ENCODE data around the gene COL6A1. TPM values are rescaled to one million over a fixed set of nuclear protein-coding genes. Genes with fewer than 3 reads are reported as not detected.
"Not testable (repeated sequence)": the region's sequence is repeated elsewhere in the genome, so short reads cannot be mapped to it uniquely, and the experiment has no call there.

The COL6A1 gene
- total RNA-seq, 2 donors from 2014 or later, result 3.2 to 4.6 TPM

DNA sequence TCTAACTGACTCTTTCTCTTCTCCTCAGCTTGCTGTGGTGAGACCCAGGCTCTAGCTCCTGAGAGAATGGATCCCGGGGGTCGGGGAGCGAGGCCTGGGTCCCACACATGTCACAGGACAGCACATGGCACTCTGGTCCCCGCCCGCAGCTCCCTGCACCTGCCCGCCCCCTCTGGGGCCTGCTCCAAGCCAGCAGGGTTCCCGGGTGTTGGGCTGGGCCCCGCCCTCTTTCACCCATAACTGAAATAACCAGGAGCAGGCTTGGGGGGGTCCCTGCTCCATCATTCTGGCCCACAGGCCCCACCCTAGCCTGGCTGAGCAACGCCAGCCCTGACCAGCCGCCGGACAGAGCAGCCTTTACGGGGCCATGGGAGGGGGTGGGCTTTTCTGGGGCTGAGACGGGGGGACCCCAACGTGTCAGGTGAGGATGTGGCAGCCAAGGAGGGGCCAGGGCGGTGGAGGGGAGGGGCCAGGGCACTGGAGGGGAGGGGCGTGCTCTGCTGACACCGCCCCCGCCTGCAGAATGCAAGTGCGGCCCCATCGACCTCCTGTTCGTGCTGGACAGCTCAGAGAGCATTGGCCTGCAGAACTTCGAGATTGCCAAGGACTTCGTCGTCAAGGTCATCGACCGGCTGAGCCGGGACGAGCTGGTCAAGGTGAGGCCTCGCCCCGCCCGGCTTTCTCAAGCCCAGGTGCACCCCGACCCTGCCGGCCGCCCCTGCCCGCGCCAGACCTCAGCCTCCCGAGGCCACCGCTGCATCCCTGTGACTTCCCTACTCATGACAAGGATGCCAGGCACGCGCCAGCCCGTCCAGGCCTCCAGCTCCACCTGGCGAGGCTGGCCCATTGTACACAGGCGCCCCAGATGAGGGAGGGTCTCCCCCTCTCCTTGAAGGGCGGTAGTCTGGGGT, 19.4 kb downstream of the COL6A1 start:
- no peak overlapping the region for H3K4me3 Mint-ChIP-seq
- H3K36me3 Mint-ChIP-seq (ENCODE audit: low read depth), result no peaks in the 10 kb centered on the region
- DNase-seq, result no peak
- H3K4me1 Mint-ChIP-seq, result peaks cover 3% of the 10 kb centered on the region
- H3K27me3 Mint-ChIP-seq, result no peaks in the 10 kb centered on the region
- no peaks in the 10 kb centered on the region for H3K9me3 ChIP-seq (ENCODE audit: control insufficient read depth, low read length, poor library complexity, severe bottlenecking)
- H3K27ac Mint-ChIP-seq, result no peak overlapping the region
- ATAC-seq, result no peak

DNA sequence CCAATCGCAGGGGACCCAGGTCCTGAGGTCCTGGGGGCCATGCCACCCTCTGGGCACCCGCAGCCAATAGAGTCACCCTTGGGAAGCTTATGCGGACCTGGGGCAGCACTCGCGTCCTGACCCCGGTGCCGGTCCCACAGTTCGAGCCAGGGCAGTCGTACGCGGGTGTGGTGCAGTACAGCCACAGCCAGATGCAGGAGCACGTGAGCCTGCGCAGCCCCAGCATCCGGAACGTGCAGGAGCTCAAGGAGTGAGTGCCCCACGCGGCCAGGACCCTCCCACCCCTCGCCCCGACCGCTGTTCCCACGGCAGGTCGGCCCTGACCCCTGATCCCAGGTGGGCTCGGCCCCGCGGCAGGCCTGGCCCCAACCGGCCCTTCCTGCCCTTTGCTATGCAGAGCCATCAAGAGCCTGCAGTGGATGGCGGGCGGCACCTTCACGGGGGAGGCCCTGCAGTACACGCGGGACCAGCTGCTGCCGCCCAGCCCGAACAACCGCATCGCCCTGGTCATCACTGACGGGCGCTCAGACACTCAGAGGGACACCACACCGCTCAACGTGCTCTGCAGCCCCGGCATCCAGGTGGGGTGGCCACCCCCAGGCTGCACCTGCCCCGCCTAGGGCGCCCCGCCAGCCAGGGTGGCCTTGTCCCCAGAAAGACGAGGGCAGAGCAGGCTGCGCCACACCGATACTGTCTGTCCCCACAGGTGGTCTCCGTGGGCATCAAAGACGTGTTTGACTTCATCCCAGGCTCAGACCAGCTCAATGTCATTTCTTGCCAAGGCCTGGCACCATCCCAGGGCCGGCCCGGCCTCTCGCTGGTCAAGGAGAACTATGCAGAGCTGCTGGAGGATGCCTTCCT, 20.5 kb downstream of the COL6A1 start:
- Mint-ChIP-seq H3K27me3 (no peaks in the 10 kb centered on the region), H3K4me3 (no peak overlapping the region), H3K36me3 (ENCODE audit: low read depth) (no peaks in the 10 kb centered on the region), H3K27ac (no peak overlapping the region), H3K4me1 (peaks cover 3% of the 10 kb centered on the region)
- H3K9me3 ChIP-seq (ENCODE audit: control insufficient read depth, low read length, poor library complexity, severe bottlenecking), result no peaks in the 10 kb centered on the region
- DNase-seq (peak in 1 of 3 donors; percentile 8), ATAC-seq (no peak)

DNA sequence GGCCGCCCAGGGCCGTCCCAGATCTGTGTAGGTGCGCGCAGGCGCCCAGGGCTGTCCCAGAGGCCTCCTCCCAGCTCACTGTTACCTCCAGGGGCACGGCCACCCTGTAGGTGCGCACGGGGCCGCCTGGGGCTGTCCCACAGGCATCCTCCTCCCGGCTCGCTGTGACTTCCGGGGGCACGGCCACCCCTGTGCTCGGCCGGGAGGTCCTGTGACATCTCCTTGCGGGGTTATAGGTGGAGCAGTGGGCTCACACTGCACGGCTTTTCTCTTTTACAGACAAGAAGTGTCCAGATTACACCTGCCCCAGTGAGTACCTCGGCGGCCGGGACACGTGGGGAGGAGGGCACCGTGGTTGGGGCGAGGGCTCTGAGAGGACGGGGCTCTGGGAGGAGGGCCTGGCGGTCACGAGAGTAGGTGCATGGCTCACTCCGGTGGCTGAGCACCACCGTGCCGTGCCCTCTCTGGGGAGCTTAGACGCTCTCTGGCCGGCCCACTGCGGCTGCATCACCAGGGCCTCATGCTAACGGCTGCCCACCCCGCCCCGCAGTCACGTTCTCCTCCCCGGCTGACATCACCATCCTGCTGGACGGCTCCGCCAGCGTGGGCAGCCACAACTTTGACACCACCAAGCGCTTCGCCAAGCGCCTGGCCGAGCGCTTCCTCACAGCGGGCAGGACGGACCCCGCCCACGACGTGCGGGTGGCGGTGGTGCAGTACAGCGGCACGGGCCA, 21.4 kb downstream of the COL6A1 start:
- peaks cover 3% of the 10 kb centered on the region for H3K4me1 Mint-ChIP-seq
- H3K36me3 Mint-ChIP-seq (ENCODE audit: low read depth), result no peaks in the 10 kb centered on the region
- no peaks in the 10 kb centered on the region for H3K9me3 ChIP-seq (ENCODE audit: control insufficient read depth, low read length, poor library complexity, severe bottlenecking)
- DNase-seq (no peak), ATAC-seq (no peak)
- no peaks in the 10 kb centered on the region for H3K27me3 Mint-ChIP-seq
- H3K27ac Mint-ChIP-seq, result no peak overlapping the region
- H3K4me3 Mint-ChIP-seq, result no peak overlapping the region

DNA sequence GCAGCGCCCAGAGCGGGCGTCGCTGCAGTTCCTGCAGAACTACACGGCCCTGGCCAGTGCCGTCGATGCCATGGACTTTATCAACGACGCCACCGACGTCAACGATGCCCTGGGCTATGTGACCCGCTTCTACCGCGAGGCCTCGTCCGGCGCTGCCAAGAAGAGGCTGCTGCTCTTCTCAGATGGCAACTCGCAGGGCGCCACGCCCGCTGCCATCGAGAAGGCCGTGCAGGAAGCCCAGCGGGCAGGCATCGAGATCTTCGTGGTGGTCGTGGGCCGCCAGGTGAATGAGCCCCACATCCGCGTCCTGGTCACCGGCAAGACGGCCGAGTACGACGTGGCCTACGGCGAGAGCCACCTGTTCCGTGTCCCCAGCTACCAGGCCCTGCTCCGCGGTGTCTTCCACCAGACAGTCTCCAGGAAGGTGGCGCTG, 22.0 kb downstream of the COL6A1 start:
- DNase-seq (peak in 1 of 3 donors; percentile 6), ATAC-seq (no peak)
- Mint-ChIP-seq H3K27ac (no peak overlapping the region), H3K27me3 (no peaks in the 10 kb centered on the region), H3K36me3 (ENCODE audit: low read depth) (no peaks in the 10 kb centered on the region), H3K4me1 (peaks cover 3% of the 10 kb centered on the region), H3K4me3 (no peak overlapping the region)
- H3K9me3 ChIP-seq (ENCODE audit: control insufficient read depth, low read length, poor library complexity, severe bottlenecking), result no peaks in the 10 kb centered on the region

DNA sequence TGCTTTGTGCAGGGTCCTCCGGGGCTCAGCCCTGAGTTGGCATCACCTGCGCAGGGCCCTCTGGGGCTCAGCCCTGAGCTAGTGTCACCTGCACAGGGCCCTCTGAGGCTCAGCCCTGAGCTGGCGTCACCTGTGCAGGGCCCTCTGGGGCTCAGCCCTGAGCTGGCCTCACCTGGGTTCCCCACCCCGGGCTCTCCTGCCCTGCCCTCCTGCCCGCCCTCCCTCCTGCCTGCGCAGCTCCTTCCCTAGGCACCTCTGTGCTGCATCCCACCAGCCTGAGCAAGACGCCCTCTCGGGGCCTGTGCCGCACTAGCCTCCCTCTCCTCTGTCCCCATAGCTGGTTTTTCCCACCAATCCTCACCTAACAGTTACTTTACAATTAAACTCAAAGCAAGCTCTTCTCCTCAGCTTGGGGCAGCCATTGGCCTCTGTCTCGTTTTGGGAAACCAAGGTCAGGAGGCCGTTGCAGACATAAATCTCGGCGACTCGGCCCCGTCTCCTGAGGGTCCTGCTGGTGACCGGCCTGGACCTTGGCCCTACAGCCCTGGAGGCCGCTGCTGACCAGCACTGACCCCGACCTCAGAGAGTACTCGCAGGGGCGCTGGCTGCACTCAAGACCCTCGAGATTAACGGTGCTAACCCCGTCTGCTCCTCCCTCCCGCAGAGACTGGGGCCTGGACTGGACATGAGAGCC, 22.7 kb downstream of the COL6A1 start:
- peak in 1 of 3 donors; percentile 8 for DNase-seq
- ATAC-seq, result no peak
- Mint-ChIP-seq H3K27ac (no peak overlapping the region), H3K4me3 (no peak overlapping the region), H3K4me1 (peaks cover 3% of the 10 kb centered on the region), H3K36me3 (ENCODE audit: low read depth) (no peaks in the 10 kb centered on the region), H3K27me3 (no peaks in the 10 kb centered on the region)
- H3K9me3 ChIP-seq (ENCODE audit: control insufficient read depth, low read length, poor library complexity, severe bottlenecking), result no peaks in the 10 kb centered on the region

DNA sequence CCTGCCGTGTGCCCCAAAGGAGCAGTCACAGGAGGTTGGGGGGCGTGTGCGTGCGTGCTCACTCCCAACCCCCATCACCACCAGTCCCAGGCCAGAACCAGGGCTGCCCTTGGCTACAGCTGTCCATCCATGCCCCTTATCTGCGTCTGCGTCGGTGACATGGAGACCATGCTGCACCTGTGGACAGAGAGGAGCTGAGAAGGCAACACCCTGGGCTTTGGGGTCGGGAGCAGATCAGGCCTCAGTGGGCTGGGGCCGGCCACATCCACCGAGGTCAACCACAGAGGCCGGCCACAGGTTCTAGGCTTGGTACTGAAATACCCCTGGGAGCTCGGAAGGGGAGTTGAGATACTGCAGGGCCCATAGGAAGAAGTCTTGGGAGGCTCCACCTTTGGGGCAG, 23.5 kb downstream of the COL6A1 start:
- H3K4me3 Mint-ChIP-seq, result peak overlapping the region; percentile 3
- no peaks in the 10 kb centered on the region for H3K36me3 Mint-ChIP-seq (ENCODE audit: low read depth)
- DNase-seq (no peak), ATAC-seq (no peak)
- H3K4me1 Mint-ChIP-seq, result peaks cover 3% of the 10 kb centered on the region
- no peaks in the 10 kb centered on the region for H3K27me3 Mint-ChIP-seq
- no peak overlapping the region for H3K27ac Mint-ChIP-seq
- no peaks in the 10 kb centered on the region for H3K9me3 ChIP-seq (ENCODE audit: control insufficient read depth, low read length, poor library complexity, severe bottlenecking)

DNA sequence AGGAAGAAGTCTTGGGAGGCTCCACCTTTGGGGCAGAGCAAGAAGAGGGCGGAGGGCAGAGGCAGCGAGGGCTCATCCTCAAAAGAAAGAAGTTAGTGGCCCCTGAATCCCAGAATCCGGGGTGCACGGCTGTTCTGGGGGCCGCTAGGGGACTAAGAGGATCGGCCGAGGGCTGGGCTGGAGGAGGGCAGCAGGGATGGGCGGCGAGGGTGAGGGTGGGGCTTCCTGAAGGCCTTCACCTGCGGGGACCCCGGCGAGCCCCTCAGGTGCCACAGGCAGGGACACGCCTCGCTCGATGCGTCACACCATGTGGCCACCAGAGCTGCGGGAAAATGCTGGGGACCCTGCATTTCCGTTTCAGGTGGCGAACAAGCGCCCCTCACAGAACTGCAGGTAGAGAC, 23.9 kb downstream of the COL6A1 start:
- ATAC-seq (no peak), DNase-seq (peak in 1 of 3 donors; percentile 8)
- peaks cover 3% of the 10 kb centered on the region for H3K4me1 Mint-ChIP-seq
- no peak overlapping the region for H3K27ac Mint-ChIP-seq
- no peaks in the 10 kb centered on the region for H3K36me3 Mint-ChIP-seq (ENCODE audit: low read depth)
- H3K9me3 ChIP-seq (ENCODE audit: control insufficient read depth, low read length, poor library complexity, severe bottlenecking), result no peaks in the 10 kb centered on the region
- H3K27me3 Mint-ChIP-seq, result no peaks in the 10 kb centered on the region
- H3K4me3 Mint-ChIP-seq, result no peak overlapping the region

DNA sequence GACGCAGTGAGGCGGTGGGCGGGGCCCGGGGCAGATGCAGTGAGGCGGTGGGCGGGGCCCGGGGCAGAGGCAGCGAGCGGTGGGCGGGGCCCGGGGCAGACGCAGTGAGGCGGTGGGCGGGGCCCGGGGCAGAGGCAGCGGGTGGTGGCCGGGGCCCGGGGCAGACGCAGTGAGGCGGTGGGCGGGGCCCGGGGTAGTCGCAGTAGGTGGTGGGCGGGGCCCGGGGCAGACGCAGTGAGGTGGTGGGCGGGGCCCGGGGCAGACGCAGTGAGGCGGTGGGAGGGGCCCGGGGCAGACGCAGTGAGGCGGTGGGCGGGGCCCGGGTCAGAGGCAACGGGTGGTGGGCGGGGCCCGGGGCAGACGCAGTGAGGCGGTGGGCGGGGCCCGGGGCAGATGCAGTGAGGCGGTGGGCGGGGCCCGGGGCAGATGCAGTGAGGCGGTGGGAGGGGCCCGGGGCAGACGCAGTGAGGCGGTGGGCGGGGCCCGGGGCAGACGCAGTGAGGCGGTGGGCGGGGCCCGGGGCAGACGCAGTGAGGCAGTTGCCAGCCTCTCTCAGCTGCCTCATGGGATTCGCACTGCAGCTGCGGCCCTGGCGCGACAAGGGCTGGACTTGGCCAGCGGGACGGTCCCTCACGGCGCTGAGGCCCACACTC, 24.4 kb downstream of the COL6A1 start:
- not testable (repeated sequence) for H3K9me3 ChIP-seq (ENCODE audit: control insufficient read depth, low read length, poor library complexity, severe bottlenecking); H3K36me3 Mint-ChIP-seq (ENCODE audit: low read depth); H3K27me3 Mint-ChIP-seq; ATAC-seq; H3K4me1 Mint-ChIP-seq; H3K4me3 Mint-ChIP-seq; DNase-seq; H3K27ac Mint-ChIP-seq

DNA sequence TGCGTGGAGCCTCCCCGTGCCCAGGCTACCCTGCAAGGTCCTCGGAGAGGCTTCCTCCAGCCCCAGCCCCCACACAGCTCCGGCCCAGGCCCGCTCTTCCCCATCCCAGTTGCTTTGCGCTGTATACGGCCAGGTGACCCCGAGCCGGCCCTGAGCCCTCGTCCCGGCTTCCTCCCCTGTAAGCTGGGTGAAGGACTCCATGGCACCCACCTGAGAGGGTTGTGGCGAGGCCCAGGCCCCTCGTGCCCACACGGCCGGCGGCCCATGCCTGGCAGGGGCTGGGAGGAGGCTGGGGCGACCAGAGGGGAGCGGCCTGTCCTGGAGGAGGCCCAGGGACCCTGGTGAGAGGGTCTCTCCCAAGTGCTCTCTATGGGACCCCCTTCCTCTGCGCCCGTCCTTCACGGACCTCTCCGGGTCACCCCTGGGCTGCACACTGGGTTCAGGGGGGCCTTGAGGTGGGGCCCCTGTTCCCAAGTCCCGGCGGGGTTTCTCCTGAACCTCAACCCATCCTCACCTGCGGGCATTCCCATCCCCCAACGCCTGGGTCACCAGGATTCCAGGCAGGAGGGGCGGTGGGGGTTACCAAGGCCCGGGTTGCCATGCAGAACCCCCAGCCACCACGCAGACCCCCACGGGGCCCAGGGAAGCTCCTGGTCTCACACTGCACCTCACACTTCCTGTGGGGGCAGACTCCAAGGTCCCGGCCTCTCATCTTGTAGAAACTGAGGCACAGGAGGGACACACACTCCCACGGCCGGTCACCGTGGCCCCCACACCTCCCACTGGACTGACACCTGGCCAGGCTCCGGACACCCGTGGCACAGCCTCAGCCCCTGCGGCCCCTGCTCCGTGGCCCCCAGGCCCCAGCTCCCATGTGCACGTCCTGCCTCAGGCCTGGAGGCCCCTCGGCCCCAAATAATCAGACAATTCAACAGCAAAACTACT, 25.2 kb downstream of the COL6A1 start:
- no peaks in the 10 kb centered on the region for H3K9me3 ChIP-seq (ENCODE audit: control insufficient read depth, low read length, poor library complexity, severe bottlenecking)
- H3K27me3 Mint-ChIP-seq, result no peaks in the 10 kb centered on the region
- H3K36me3 Mint-ChIP-seq (ENCODE audit: low read depth), result no peaks in the 10 kb centered on the region
- H3K4me1 Mint-ChIP-seq, result peaks cover 3% of the 10 kb centered on the region
- DNase-seq, result peak in 2 of 3 donors; percentile 8 to 10
- H3K4me3 Mint-ChIP-seq, result no peak overlapping the region
- ATAC-seq, result no peak
- H3K27ac Mint-ChIP-seq, result no peak overlapping the region

DNA sequence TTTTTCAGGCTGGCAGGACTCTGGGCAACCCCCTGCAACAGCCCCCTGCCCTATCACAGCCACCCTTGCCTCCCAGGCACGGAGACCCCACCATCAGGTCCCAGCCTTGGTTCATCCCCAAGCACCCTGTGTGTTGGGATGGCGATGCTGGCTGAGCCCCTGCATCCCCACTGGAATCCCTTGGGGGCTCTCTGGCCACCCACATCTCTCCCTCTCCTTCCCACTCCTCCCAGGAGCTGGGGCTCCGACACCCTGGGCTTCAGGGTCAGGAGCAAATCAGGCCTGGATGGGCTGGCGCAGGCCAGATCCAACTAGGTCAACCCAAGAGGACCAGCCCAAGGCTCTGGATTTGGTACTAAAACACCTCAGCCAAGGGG, 25.9 kb downstream of the COL6A1 start:
- no peak for ATAC-seq
- no peaks in the 10 kb centered on the region for H3K27me3 Mint-ChIP-seq
- no peak for DNase-seq
- H3K4me1 Mint-ChIP-seq, result peaks cover 3% of the 10 kb centered on the region
- H3K36me3 Mint-ChIP-seq (ENCODE audit: low read depth), result no peaks in the 10 kb centered on the region
- no peak overlapping the region for H3K4me3 Mint-ChIP-seq
- no peaks in the 10 kb centered on the region for H3K9me3 ChIP-seq (ENCODE audit: control insufficient read depth, low read length, poor library complexity, severe bottlenecking)
- H3K27ac Mint-ChIP-seq, result no peak overlapping the region

DNA sequence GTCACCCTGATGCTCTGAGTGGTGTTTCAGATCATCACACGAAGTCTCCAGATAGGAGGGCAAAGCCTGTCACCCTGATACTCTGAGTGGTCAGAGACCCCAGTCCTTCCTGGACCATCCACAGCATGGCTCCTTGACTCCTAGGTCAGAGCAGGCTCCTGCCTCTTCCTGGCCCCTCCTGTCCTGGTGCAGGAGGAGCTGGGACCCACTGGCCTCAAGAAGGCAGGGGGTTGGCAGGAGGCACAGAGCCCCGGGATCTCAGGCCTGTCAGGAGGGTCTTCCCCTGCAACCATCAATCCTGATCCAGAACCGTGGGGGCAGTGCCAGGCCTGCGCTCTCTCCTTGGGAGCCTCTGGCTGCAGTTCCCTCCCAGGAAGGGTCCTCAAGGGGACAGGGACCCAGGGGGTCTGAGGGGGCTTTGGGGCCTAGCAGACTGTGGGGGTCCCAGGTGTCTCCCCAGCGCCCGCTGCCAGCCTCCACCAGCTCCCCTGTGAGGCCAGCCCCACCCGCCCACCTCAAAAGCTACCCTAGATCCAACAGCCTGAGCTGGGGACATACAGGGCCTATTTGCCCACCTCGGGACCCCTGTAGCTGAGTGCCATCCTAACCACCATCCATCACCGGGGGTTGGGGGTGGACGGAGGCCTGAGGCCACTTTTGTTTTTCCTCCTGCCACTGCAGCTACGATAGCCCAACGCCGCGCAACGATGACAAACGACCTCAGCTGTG, 27.5 kb downstream of the COL6A1 start:
- DNase-seq (no peak), ATAC-seq (no peak)
- peaks cover 10% of the 10 kb centered on the region for H3K27me3 Mint-ChIP-seq
- no peak overlapping the region for H3K4me3 Mint-ChIP-seq
- H3K27ac Mint-ChIP-seq, result no peak overlapping the region
- H3K9me3 ChIP-seq (ENCODE audit: control insufficient read depth, low read length, poor library complexity, severe bottlenecking), result no peaks in the 10 kb centered on the region
- peaks cover 3% of the 10 kb centered on the region for H3K4me1 Mint-ChIP-seq
- H3K36me3 Mint-ChIP-seq (ENCODE audit: low read depth), result no peaks in the 10 kb centered on the region
